HG02981 (cell line): Measurements from ENCODE around the gene MLLT6.

Experiments used
- ATAC-seq: cut with Tn5 transposase; IDR thresholded peaks from one replicate; pipeline ENCODE4 v1.9.1; 2021; ENCODE audit warnings: mild to moderate bottlenecking, moderate library complexity; ENCODE audit not compliant: unreplicated experiment

Gene MLLT6

GRCh38 chr17:38706505-38707216 lies 1.6 kb downstream of the MLLT6 start:
- no peak for ATAC-seq

- no peak for ATAC-seq
Observed at GRCh38 chr17:38707678-38708351, 2.7 kb downstream of the MLLT6 start.

- no peak for ATAC-seq
Observed at GRCh38 chr17:38709104-38709820, 4.2 kb downstream of the MLLT6 start.

- no peak for ATAC-seq
Observed at GRCh38 chr17:38709864-38710603, 5.0 kb downstream of the MLLT6 start.

GRCh38 chr17:38710604-38710962 lies 5.5 kb downstream of the MLLT6 start:
- no peak for ATAC-seq

- no peak for ATAC-seq
Observed at GRCh38 chr17:38710985-38711384, 5.9 kb downstream of the MLLT6 start.

DNA sequence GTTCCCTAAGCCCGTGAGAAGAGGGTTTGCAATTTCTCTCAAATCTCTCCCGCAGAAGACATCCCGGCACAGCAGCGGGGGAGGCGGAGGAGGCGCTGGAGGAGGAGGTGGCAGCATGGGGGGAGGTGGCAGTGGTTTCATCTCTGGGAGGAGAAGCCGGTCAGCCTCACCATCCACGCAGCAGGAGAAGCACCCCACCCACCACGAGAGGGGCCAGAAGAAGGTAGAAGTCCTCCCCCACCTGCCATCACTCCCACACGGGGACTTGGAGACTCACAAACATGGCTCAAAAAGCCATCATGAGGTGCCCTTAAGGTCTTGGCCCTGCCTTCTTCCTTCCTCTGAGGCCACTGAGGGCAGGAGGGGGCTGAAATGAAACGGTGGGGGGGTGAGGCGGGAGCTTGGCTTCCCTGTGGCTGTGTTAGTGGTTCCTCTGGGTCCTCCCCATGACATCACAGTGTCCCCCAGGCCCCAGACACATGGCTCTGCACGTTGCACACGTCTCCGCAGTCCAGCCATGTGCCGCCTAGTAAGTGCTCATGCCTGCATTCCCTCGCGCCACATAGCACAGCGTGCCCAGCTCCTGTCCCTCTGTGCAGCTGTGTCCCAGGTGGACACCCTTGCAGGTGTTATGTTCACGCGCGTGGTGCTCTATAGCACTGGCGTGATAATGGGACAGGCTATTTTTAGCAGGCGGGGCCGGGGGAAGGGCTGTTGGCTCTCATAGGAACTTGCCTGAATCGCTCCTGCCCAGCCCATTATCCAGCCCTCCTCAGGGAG lies 6.9 kb downstream of the MLLT6 start:
- no peak for ATAC-seq

GRCh38 chr17:38712593-38712992 lies 7.5 kb downstream of the MLLT6 start:
- ATAC-seq = no peak

DNA sequence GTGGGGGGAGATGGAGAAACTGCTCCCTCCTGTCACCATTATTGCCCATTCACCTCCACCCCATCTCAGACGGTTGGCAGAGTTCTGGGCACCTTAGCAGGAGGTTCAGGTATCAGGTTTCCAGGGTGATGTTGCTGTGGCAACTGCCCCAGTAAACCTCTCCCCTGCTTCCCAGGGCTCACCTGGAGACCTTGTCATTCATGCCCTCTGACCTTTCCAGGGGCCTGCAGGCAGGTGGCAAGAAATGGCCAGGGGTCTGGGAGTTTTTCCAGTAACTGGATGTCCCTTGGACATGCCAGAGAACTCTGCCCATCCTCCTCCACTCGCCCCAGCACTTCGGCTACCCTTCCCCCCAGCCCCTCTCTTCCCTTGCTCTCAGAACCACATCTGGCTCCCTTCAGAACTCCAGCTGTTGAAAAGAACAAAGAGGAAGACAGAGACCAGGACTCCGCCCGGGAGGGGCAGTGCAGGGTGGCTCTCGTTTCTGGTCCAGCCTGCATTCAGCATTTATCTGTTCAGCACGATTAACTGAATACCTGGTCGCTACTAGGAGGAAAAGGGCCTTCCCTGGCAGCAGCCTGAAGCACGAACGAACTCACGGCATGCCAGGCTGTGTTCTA lies 8.5 kb downstream of the MLLT6 start:
- no peak for ATAC-seq

- ATAC-seq = no peak
Observed at GRCh38 chr17:38715216-38715943, 10.3 kb downstream of the MLLT6 start.

- no peak for ATAC-seq
Observed at GRCh38 chr17:38716368-38717005, 11.4 kb downstream of the MLLT6 start.

GRCh38 chr17:38717139-38717745 lies 12.2 kb downstream of the MLLT6 start:
- no peak for ATAC-seq

DNA sequence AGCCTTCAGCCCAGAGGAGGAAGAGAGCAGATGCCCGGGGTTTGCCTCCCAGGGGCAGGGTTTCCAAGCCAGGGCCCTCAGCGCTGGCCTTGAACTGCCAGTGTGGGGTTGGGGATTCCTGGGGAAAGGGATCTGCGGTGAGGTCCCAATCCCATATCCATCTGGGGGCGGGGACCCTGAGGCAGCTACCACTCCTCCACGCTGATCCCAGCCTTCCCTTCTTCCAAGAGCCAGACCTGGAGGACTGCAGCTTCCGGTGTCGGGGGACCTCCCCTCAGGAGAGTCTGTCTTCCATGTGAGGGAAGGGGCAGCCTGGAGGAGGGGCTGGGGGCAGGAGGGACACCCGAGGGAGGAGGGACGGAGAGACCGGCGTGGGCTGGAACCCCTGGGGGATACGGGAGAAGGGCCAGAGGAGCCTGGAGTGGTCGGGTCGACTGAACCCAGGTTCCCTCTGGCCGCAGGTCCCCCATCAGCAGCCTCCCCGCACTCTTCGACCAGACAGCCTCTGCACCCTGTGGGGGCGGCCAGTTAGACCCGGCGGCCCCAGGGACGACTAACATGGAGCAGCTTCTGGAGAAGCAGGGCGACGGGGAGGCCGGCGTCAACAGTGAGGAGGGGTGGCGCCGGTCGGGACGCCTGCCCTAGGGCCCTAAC lies 14.3 kb downstream of the MLLT6 start:
- no peak for ATAC-seq

GRCh38 chr17:38719943-38720641 lies 15.0 kb downstream of the MLLT6 start:
- no peak for ATAC-seq

GRCh38 chr17:38720941-38721340 lies 15.9 kb downstream of the MLLT6 start:
- ATAC-seq = no peak

GRCh38 chr17:38721802-38722201 lies 16.7 kb downstream of the MLLT6 start:
- no peak for ATAC-seq

GRCh38 chr17:38724337-38724988 lies 19.4 kb downstream of the MLLT6 start:
- ATAC-seq = no peak
